Tibial nerve (tissue), 4 donors: ENCODE data around the gene BSCL2. TPM values are rescaled to one million over a fixed set of nuclear protein-coding genes. Genes with fewer than 3 reads are reported as not detected.

Experiments used
- DNase-seq, 2 donors: peaks; one replicate each; pipeline ENCODE4 v3.0.0-alpha.2; 2019; ENCODE audit warnings: low spot score in 2 of 2
- H3K27ac ChIP-seq, 4 donors: fragments of 200-600 bp; sonication (generic) in 3 of 4; one replicate each; pipeline ENCODE4 v1.5.1; 2017 to 2019; ENCODE audit warnings: mild to moderate bottlenecking in 1 of 4
- H3K27me3 ChIP-seq, 2 donors: fragments of 200-600 bp; sonication (generic) in 1 of 2; one replicate each; pipeline versions ENCODE4 v1.5.1 to v1.6.0; 2017 to 2019
- H3K36me3 ChIP-seq, 3 donors: fragments of 200-600 bp; sonication (generic); one replicate each; pipeline ENCODE4 v1.5.1; 2018 to 2019
- H3K4me1 ChIP-seq, 4 donors: fragments of 200-600 bp; sonication (generic) in 3 of 4; one replicate each; pipeline ENCODE4 v1.5.1; 2017 to 2019
- H3K4me3 ChIP-seq, 4 donors: fragments of 200-600 bp; sonication (generic) in 3 of 4; one replicate each; pipeline ENCODE4 v1.5.1; 2017 to 2019; ENCODE audit warnings: mild to moderate bottlenecking in 1 of 4, moderate library complexity in 1 of 4
- H3K9me3 ChIP-seq, 4 donors: fragments of 200-600 bp; sonication (generic) in 3 of 4; one replicate each; pipeline ENCODE4 v1.5.1; 2017 to 2019
- EP300 ChIP-seq, 2 donors: sonication (generic); formaldehyde crosslinking; IDR thresholded peaks; one replicate each; pipeline ENCODE4 v1.6.1; 2017; ENCODE audit warnings: antibody characterized with exemption in 2 of 2, mild to moderate bottlenecking in 1 of 2
- POLR2A ChIP-seq, 2 donors: fragments of 450-650 bp; IDR thresholded peaks; one replicate each; pipeline ENCODE4 v1.6.1; 2017; ENCODE audit warnings: antibody characterized with exemption in 2 of 2, mild to moderate bottlenecking in 2 of 2, moderate library complexity in 2 of 2
- WGBS, 2 donors: methylation state at CpG; one replicate each; pipeline ENCODE4 v1.1.5; 2018; 5-methylcytosine and 5-hydroxymethylcytosine counted together
- total RNA-seq, 4 donors: library from RNA; depleted of rRNA; stranded (reverse); fragments of >200 nt; gene quantifications; one replicate each; pipeline ENCODE4 v1.1.0, GENCODE V29; 2016
- TF ChIP-seq, protein P1 (sequence below), 5 experiments: fragments of 200-600 bp in 3 of 5; fragments of 450-650 bp in 2 of 5; sonication (generic) in 3 of 5; IDR thresholded peaks; one replicate each; pipeline ENCODE4 v1.5.1; 2016 to 2019; ENCODE audit warnings: antibody characterized with exemption in 5 of 5, mild to moderate bottlenecking in 3 of 5, moderate library complexity in 2 of 5

The BSCL2 gene
- total RNA-seq, 4 donors from 2014 or later = 58.8 to 149 (median 93.2) TPM

DNA sequence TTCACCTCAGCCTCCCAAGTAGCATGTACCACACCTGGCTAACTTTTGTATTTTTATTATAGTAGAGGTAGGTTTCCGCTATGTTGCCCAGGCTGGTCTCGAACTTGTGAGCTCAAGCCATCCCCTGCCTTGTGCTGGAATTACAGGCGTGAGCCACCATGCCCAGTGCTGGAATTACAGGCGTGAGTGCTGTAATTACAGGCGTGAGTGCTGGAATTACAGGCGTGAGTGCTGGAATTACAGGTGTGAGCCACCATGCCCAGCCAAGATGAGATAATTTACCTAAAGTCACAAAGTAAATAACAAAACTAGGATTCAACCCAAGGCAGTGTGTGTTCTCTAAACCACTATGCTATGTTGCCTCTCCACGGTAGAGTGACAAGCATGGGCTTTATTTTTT lies 24.7 kb downstream of the BSCL2 start:
- no peak for DNase-seq

DNA sequence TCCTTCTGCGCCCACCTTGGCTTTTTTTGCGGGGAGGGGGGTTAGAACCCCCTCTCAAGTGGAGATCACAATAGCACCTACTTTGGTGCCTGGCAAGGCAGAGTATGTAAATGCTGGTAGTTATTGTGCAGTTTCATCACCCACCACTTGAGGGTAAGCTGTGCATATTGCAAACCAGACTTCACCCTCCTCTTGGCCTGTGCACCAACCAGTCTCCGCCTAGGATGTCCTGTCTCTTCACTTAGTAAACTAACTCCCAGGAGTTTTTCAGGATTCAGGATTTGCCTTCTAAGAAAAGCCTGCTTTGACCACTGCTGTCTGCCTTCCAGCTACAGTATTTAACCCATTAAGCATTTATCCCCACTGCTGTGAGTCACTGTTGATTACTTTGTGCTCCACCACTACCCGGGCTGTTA lies 26.4 kb downstream of the BSCL2 start:
- H3K27me3 ChIP-seq = no peaks in the 10 kb centered on the region
- H3K4me3 ChIP-seq = no peak overlapping the region
- H3K4me1 ChIP-seq = peaks cover 0 to 47% (median 15%) of the 10 kb centered on the region in 4 donors
- TF ChIP-seq, protein P1, sequence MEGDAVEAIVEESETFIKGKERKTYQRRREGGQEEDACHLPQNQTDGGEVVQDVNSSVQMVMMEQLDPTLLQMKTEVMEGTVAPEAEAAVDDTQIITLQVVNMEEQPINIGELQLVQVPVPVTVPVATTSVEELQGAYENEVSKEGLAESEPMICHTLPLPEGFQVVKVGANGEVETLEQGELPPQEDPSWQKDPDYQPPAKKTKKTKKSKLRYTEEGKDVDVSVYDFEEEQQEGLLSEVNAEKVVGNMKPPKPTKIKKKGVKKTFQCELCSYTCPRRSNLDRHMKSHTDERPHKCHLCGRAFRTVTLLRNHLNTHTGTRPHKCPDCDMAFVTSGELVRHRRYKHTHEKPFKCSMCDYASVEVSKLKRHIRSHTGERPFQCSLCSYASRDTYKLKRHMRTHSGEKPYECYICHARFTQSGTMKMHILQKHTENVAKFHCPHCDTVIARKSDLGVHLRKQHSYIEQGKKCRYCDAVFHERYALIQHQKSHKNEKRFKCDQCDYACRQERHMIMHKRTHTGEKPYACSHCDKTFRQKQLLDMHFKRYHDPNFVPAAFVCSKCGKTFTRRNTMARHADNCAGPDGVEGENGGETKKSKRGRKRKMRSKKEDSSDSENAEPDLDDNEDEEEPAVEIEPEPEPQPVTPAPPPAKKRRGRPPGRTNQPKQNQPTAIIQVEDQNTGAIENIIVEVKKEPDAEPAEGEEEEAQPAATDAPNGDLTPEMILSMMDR (IDR thresholded peaks at IDR 0.05) = peak; percentile 37 to 71 (median 39)
- TF ChIP-seq POLR2A (IDR thresholded peaks at IDR 0.05) (no peak), EP300 (IDR thresholded peaks at IDR 0.05) (peak in 1 of 2 donors; percentile 28)
- peak in 1 of 2 donors; percentile 69 for DNase-seq
- WGBS, 2 donors = 43 to 47% methylated on average over 4 of the region's 4 CpGs
- peaks cover 0 to 22% (median 0%) of the 10 kb centered on the region in 3 donors for H3K36me3 ChIP-seq
- peak overlapping the region in 2 of 4 donors; percentile 36 to 43 for H3K27ac ChIP-seq
- H3K9me3 ChIP-seq = no peaks in the 10 kb centered on the region

More for the DNA sequence above, 24.7 kb downstream of the BSCL2 start:
- TF ChIP-seq POLR2A (IDR thresholded peaks at IDR 0.05) = no peak
- TF ChIP-seq, protein P1 (IDR thresholded peaks at IDR 0.05) = no peak
- no peak for TF ChIP-seq EP300 (IDR thresholded peaks at IDR 0.05)
- no peak overlapping the region for H3K27ac ChIP-seq
- H3K36me3 ChIP-seq = peaks cover 0 to 5% (median 0%) of the 10 kb centered on the region in 3 donors
- H3K9me3 ChIP-seq = no peaks in the 10 kb centered on the region
- peaks cover 0 to 35% (median 14%) of the 10 kb centered on the region in 4 donors for H3K4me1 ChIP-seq
- 91 to 93% methylated on average over 7 of the region's 7 CpGs for WGBS, 2 donors
- H3K27me3 ChIP-seq = peaks cover 0 to 2% of the 10 kb centered on the region in 2 donors
- no peak overlapping the region for H3K4me3 ChIP-seq

DNA sequence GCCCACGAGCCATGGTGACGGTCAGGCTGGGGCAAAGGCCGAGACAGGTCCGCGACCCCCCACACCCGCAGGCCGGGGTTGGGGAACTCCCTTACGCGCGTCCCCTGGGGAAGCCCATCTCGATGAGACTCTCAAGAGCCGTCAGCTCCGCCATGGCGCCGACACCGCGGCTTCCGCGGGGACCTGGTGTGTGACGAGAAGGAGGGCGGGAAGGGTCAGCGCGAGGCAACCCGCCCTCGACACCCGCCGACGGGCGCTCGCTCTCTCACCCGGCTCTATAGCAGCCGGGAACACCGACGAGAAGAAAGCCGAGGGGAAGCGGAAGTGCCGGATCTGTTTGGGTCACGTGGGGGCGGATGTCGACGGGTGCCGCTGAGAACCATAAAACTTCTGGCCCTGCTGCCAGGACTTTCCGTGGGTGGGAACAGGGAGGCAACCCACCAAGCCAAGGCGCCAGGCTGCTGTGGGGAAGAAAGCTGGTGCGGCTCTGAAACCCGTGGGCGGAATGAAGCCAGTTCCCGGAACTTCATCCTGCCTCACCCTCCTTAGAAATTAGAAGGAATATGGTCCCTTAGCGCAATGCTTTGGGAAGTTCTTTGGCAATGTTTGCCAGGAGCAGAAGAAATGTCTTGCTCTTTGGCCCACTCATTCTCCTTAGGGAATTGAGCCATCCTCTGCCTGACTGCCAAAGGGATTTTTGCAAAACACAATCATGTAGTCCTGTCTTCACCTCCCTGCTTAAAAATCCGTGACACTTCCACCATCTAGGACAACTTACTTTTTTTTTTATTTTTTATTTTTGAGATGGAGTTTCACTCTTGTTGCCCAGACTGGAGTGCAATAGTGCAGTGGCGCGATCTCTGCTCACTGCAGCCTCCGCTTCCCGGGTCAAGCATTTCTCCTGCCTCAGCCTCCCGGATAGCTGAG lies 28.2 kb downstream of the BSCL2 start, which contains the start of gene UBXN1:
UBXN1 (minus strand) TSS at position 304 of the 927 bp plus-strand sequence; CDS start at position 154, 150 bp downstream.
- Histone ChIP-seq H3K9me3 (no peaks in the 10 kb centered on the region), H3K27me3 (no peaks in the 10 kb centered on the region), H3K27ac (peak within 1 kb of the TSS; percentile 60 to 93 (median 90)), H3K36me3 (peaks cover 0 to 40% (median 0%) of the 10 kb centered on the region in 3 donors), H3K4me3 (peak within 1 kb of the TSS; percentile 78 to 97 (median 93)), H3K4me1 (peaks cover 0 to 53% (median 15%) of the 10 kb centered on the region in 4 donors)
- peak in 1 of 2 donors; percentile 53 for TF ChIP-seq POLR2A (IDR thresholded peaks at IDR 0.05)
- TF ChIP-seq, protein P1 (IDR thresholded peaks at IDR 0.05) = peak in 1 of 5 experiments; percentile 38
- TF ChIP-seq EP300 (IDR thresholded peaks at IDR 0.05) = peak; percentile 67 to 95
- DNase-seq = peak; percentile 89 to 94
- 8 to 9% methylated on average over 31 to 33 of the region's 55 CpGs for WGBS, 2 donors

DNA sequence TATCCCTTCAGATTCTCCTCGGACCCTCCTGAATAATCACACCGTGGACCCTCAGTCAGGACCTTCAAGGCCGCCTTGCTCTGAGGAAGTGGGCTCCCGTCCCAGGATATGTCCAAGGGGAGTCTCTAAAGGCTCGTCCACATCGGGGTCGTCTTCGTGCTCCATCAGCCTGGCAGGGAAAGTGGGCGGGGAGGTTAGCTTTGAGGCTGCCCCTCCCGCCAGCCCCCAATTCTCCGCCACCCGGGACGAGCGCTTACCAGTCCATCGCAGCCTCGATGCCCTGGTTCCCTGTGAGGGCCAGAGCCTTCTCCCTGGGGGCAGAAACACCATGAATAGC lies 28.8 kb downstream of the BSCL2 start:
- H3K27me3 ChIP-seq = no peaks in the 10 kb centered on the region
- DNase-seq = no peak
- H3K27ac ChIP-seq = peak overlapping the region; percentile 60 to 93 (median 90)
- 4 to 5% methylated on average over 13 to 15 of the region's 16 CpGs for WGBS, 2 donors
- peaks cover 0 to 46% (median 0%) of the 10 kb centered on the region in 3 donors for H3K36me3 ChIP-seq
- peak overlapping the region; percentile 78 to 97 (median 93) for H3K4me3 ChIP-seq
- H3K4me1 ChIP-seq = peaks cover 0 to 59% (median 15%) of the 10 kb centered on the region in 4 donors
- H3K9me3 ChIP-seq = no peaks in the 10 kb centered on the region
- TF ChIP-seq POLR2A (IDR thresholded peaks at IDR 0.05) = no peak
- TF ChIP-seq, protein P1 (IDR thresholded peaks at IDR 0.05) = no peak
- TF ChIP-seq EP300 (IDR thresholded peaks at IDR 0.05) = no peak
